Measurements from ENCODE around the gene SDR9C7. TPM values are rescaled to one million over a fixed set of nuclear protein-coding genes. Genes with fewer than 3 reads are reported as not detected.
A peak's percentile ranks its signal among the peaks of the same experiment; 100 is the strongest.
"Not testable (repeated sequence)": the region's sequence is repeated elsewhere in the genome, so short reads cannot be mapped to it uniquely, and the experiment has no call there.

The SDR9C7 gene
- total RNA-seq, 2 donors from 2014 or later, result not detected

DNA sequence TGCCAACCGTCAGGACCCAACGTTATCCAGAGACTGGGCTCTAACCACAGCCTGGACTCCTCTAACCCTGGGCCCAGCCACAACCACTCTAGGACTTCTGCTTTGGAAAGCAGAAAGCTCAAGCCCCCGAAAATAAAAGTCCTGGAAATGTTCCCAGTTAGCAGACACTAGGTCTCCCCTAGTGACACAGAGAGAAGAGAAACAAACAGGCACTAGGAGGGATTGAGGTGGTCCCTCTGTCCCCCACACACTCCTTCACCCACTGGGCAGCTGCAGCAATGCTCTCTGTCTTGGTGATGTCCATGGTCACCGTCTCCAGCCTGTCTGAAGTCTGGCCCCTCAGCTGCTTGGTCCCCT, 6.7 kb upstream of the SDR9C7 start:
- not testable (repeated sequence) for H3K4me1 Mint-ChIP-seq; ATAC-seq (replicated peaks); H3K9me3 Mint-ChIP-seq; H3K4me3 Mint-ChIP-seq; H3K36me3 Mint-ChIP-seq (ENCODE audit: low read depth); H3K27ac Mint-ChIP-seq
- H3K27me3 Mint-ChIP-seq, result peaks cover 17% of the 10 kb centered on the region

DNA sequence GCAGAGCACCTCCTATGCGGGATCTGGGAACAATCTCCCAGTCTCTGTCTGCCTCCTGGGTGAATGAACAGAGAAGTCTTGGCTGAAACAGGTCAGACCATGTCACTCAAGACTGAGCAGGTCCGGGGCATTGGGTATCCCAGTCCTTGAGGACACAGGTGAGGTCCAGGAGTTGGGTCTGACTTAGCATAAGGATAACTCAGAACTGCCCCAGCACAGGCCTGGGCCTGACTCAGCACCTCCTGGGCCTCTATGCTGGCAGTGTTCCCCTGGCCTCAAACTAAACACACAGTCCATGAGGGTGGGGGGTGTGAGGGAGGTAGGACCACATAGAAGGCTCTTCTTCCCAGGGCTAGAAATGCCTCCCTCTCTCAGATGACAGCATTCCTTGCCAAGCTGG, 1.5 kb upstream of the SDR9C7 start:
- Mint-ChIP-seq H3K27me3 (peaks cover 17% of the 10 kb centered on the region), H3K9me3 (no peaks in the 10 kb centered on the region), H3K27ac (no peak overlapping the region), H3K4me1 (peaks cover 5% of the 10 kb centered on the region), H3K36me3 (ENCODE audit: low read depth) (no peaks in the 10 kb centered on the region), H3K4me3 (no peak overlapping the region)
- no peak for ATAC-seq (replicated peaks)

DNA sequence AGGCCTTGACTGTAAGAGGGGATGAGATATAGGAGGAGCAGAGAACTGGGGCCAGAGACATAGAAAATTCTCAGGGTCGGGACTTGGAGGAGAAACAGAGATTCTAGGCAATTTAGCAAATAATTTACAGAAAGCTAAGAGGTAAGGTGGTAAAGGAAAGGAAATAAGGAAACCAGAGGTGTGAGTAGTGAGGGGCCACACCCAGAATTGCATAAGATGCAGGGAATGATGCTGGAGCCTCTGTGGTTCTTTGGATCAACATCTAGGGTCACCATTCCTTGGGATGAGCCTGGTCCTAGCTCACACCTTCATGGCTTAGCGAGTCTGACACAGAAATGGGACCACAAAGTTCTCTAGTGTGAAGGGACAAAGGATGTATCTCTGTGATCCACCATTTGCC, 949 bp upstream of the SDR9C7 start:
- peaks cover 17% of the 10 kb centered on the region for H3K27me3 Mint-ChIP-seq
- H3K9me3 Mint-ChIP-seq, result no peaks in the 10 kb centered on the region
- no peak for ATAC-seq (replicated peaks)
- H3K27ac Mint-ChIP-seq, result no peak overlapping the region
- no peaks in the 10 kb centered on the region for H3K36me3 Mint-ChIP-seq (ENCODE audit: low read depth)
- H3K4me1 Mint-ChIP-seq, result peaks cover 8% of the 10 kb centered on the region
- no peak overlapping the region for H3K4me3 Mint-ChIP-seq

DNA sequence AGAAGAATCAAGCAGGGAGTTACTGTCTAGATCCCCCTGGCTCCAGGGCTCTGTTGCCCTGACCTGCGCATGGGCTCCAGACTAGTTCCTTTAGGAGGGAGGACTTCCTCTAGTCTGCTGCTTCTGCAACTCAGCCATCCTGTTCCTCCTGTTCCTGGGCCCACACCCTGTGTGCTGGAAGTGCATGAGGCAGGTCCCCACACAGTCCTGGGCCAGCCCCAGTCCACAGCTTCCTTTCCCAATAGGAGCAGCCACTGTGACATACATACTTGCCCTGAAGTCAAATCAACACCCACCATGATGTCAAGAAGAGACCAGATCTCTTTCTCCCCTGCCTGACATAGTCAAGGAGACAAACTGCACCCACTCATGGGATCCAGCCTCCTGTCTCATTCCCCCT, 1.3 kb downstream of the SDR9C7 start:
- Mint-ChIP-seq H3K27me3 (peaks cover 9% of the 10 kb centered on the region), H3K4me3 (no peak overlapping the region)

DNA sequence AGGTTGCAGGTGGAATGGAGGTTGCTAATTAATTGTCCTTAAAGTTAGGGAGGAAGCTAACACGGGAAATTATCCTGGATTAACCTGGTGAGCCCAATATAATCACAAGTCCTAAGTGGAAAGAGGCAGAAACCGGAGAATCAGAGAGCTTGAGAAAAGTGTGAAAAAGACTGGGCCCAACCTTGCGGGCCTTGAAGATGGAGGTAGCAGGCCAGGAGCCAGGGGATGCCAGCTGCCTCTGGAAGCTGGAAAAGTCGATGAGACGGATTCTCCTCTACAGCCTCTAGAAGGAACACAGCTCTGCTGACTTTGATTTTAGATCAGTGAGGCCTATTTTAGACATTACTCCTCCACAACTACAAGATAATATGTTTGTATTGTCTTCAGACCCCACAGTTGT, 2.1 kb downstream of the SDR9C7 start:
- H3K9me3 Mint-ChIP-seq, result no peaks in the 10 kb centered on the region
- no peak overlapping the region for H3K4me3 Mint-ChIP-seq
- H3K36me3 Mint-ChIP-seq (ENCODE audit: low read depth), result no peaks in the 10 kb centered on the region
- peaks cover 5% of the 10 kb centered on the region for H3K27me3 Mint-ChIP-seq
- ATAC-seq (replicated peaks), result no peak
- peaks cover 5% of the 10 kb centered on the region for H3K4me1 Mint-ChIP-seq
- peak overlapping the region; percentile 6 for H3K27ac Mint-ChIP-seq

More for the DNA sequence above, 1.3 kb downstream of the SDR9C7 start:
- Mint-ChIP-seq H3K27ac (no peak overlapping the region), H3K36me3 (ENCODE audit: low read depth) (no peaks in the 10 kb centered on the region), H3K4me1 (peaks cover 5% of the 10 kb centered on the region), H3K9me3 (no peaks in the 10 kb centered on the region)
- no peak for ATAC-seq (replicated peaks)

DNA sequence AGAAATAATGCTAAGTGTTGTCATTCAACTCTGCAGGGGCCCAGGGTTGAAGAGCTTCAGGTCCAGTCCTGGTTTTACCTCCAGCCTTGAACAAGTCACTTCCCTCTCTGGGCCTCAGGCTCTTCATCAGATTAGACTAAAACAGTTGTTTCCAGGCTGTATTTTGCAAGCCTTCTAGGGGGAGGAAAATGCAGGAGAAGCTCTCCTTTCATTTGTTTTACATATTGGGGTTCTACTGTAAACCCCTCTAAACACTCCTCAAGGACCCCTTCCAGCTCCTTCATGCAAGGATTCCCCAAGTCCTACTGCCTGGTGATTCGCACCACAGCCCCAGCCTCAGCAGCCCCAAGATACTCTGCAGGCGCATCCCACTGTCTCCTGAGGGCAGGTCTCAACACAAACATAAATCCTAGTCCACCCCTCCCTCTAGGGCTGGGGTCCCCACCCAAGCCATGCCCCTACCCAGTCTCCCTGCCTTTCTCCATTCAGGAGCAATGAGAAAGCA, 2.7 kb downstream of the SDR9C7 start:
- Mint-ChIP-seq H3K4me3 (no peak overlapping the region), H3K27me3 (peaks cover 3% of the 10 kb centered on the region), H3K9me3 (no peaks in the 10 kb centered on the region), H3K27ac (peak overlapping the region; percentile 6), H3K4me1 (peaks cover 5% of the 10 kb centered on the region), H3K36me3 (ENCODE audit: low read depth) (no peaks in the 10 kb centered on the region)
- no peak for ATAC-seq (replicated peaks)

DNA sequence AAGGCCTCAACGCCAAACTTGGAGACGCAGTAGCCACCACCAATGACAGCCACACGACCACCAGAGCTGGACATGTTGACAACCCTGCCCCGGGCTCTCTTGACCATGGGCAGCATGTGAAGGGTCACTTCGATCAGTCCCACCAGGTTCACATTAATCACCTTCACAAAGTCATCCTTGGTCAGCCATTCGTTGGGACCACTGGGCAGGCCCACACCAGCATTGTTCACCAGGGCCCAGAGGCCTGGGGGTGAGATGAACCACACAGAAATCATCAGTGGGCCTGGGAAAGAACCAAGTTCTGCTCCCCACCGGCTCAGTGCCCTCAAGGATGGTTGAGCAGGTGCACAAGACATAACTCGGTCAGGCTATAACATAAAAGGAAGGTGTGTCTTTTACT, 4.0 kb downstream of the SDR9C7 start:
- Mint-ChIP-seq H3K36me3 (ENCODE audit: low read depth) (no peaks in the 10 kb centered on the region), H3K9me3 (no peaks in the 10 kb centered on the region), H3K4me1 (peaks cover 5% of the 10 kb centered on the region), H3K27me3 (peaks cover 3% of the 10 kb centered on the region), H3K4me3 (no peak overlapping the region), H3K27ac (no peak overlapping the region)
- ATAC-seq (replicated peaks), result no peak

DNA sequence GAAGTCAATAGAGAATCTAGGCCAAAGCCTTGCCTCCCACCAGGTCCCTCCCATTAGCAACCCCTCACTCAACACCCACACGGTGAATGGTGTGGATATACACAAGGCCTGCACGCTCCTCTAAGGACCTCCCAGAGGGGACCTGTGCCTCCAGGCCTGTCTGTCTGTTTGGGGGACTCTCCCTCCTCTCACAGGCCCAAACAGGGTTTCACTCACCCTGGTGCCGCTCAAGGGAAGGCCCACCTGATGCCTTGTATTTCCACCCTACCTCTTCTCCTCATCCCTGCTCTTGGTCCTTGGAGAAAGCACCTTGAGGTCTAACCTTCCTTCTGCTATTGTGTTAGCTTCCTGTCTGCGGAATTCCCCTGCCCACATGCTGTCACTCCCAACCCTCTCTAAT, 4.4 kb downstream of the SDR9C7 start:
- no peak overlapping the region for H3K4me3 Mint-ChIP-seq

DNA sequence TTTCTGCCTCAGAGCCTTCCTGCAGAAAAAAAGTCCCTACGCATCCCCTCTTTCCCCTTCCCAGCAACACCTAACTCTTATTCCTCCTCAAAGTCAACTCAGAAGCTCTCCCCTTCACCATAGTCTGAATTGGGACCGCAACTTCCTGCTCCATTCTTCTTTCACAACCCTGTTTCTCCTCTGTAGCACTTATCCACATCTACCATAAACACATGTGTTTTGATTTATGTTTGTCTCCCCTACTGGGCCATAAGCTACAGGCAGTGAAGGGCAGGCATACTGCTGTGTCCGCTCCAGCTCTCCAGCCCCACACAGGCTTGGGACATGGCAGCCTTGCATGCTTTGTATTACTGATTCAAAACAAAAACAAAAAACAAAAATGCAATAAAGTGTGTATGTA, 5.9 kb downstream of the SDR9C7 start:
- Mint-ChIP-seq H3K27me3 (peaks cover 3% of the 10 kb centered on the region), H3K4me3 (no peak overlapping the region), H3K36me3 (ENCODE audit: low read depth) (no peaks in the 10 kb centered on the region), H3K27ac (no peak overlapping the region), H3K9me3 (no peaks in the 10 kb centered on the region), H3K4me1 (peaks cover 5% of the 10 kb centered on the region)
- no peak for ATAC-seq (replicated peaks)

More for the DNA sequence above, 4.4 kb downstream of the SDR9C7 start:
- ATAC-seq (replicated peaks), result no peak
- H3K4me1 Mint-ChIP-seq, result peaks cover 5% of the 10 kb centered on the region
- H3K27me3 Mint-ChIP-seq, result peaks cover 3% of the 10 kb centered on the region
- H3K9me3 Mint-ChIP-seq, result no peaks in the 10 kb centered on the region
- H3K27ac Mint-ChIP-seq, result no peak overlapping the region
- H3K36me3 Mint-ChIP-seq (ENCODE audit: low read depth), result no peaks in the 10 kb centered on the region

DNA sequence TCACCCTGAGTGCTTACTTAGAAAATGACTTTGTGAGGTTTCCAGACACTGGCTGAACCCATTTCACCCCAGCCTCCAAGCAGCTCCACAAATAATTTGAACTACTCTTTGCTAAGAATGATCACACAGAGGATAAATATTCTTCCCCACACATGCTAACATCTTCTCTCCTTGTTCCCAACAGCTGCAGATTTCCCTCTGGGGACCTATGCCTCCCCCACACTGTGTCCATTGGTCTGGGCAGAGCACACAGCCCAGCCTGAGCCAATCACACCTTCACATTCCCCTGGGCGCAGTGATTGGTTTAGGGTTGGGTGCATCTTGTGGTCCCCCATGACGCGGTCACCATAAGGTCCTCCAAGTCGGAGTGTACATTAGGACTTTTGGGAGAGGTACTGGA, 6.9 kb downstream of the SDR9C7 start:
- H3K36me3 Mint-ChIP-seq (ENCODE audit: low read depth), result no peaks in the 10 kb centered on the region
- no peak overlapping the region for H3K4me3 Mint-ChIP-seq
- H3K27ac Mint-ChIP-seq, result no peak overlapping the region
- ATAC-seq (replicated peaks), result no peak
- H3K27me3 Mint-ChIP-seq, result peaks cover 3% of the 10 kb centered on the region
- peaks cover 5% of the 10 kb centered on the region for H3K4me1 Mint-ChIP-seq
- no peaks in the 10 kb centered on the region for H3K9me3 Mint-ChIP-seq

DNA sequence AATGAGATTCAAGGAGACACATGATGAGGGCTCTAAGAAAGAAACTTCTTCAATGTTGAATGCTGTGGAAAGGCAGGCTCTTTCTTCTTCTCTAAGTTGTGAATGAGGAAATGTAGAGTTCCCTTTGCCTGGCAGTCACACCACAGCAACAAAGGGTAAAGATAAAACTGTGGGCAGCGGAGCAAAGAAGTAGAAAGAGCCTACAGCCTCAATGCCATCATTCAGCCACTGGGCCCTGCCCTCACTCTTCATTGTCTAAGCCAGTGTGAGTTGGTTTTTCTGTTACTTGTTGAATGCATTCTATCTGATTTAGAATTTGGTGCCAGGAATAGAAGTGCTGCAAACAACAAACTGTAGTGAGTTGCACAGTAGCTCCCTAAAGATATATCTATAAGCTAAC, 12.2 kb downstream of the SDR9C7 start:
- no peaks in the 10 kb centered on the region for H3K4me1 Mint-ChIP-seq
- no peaks in the 10 kb centered on the region for H3K36me3 Mint-ChIP-seq (ENCODE audit: low read depth)
- no peak for ATAC-seq (replicated peaks)
- H3K27ac Mint-ChIP-seq, result no peak overlapping the region
- peaks cover 10% of the 10 kb centered on the region for H3K27me3 Mint-ChIP-seq
- H3K4me3 Mint-ChIP-seq, result no peak overlapping the region
- no peaks in the 10 kb centered on the region for H3K9me3 Mint-ChIP-seq

DNA sequence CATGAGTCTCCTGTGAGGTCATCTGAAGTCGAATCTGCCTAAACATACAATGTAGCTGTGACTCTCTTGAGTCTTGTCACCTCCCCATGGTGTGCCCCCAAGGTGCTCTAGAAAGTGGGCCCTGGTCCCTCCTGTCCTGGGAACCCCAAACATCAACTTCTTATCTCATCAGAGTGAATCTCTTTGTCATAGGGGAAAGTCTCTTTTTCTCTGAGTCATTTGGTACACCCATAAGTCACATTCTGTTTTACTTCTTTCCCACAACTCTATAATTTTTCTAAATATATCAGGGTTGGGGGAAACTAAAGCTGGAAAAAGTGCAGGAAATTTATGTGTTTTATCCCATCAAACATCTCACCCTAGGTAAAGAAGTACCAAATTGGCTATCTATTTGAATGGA, 12.9 kb downstream of the SDR9C7 start:
- no peaks in the 10 kb centered on the region for H3K36me3 Mint-ChIP-seq (ENCODE audit: low read depth)
- H3K9me3 Mint-ChIP-seq, result no peaks in the 10 kb centered on the region
- no peaks in the 10 kb centered on the region for H3K4me1 Mint-ChIP-seq
- peaks cover 15% of the 10 kb centered on the region for H3K27me3 Mint-ChIP-seq
- ATAC-seq (replicated peaks), result no peak
- no peak overlapping the region for H3K4me3 Mint-ChIP-seq
- H3K27ac Mint-ChIP-seq, result no peak overlapping the region

DNA sequence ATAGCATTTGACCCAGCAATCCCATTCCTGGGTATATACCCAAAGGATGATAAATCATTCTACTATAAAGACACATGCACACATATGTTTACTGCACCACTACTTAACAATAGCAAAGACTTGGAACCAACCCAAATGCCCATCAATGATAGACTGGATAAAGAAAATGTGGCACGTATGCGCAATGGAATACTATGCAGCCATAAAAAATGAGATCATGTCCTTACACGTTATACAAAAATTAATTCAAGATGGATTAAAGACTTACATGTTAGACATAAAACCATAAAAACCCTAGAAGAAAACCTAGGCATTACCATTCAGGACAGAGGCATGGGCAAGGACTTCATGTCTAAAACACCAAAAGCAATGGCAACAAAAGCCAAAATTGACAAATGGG, 16.1 kb downstream of the SDR9C7 start:
- ATAC-seq (replicated peaks); H3K27ac Mint-ChIP-seq; H3K4me3 Mint-ChIP-seq; H3K36me3 Mint-ChIP-seq (ENCODE audit: low read depth); H3K9me3 Mint-ChIP-seq; H3K4me1 Mint-ChIP-seq: not testable (repeated sequence)
- peaks cover 25% of the 10 kb centered on the region for H3K27me3 Mint-ChIP-seq

DNA sequence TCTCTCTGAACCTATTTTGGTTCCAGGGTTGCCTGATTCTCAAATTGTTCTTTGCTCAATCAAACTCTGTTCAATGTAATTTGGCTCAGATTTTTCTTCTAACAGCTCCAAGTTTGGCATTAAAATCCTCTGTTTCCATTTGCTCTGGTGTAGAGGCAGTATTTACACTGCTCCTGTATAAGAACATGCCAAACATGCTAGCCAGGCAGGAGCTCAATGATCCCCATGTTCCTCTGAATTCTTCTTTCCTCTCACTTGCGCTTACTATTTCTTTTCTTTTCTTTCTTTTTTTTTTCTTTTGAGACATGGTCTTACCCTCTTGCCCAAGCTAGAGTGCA, 17.2 kb downstream of the SDR9C7 start:
- H3K36me3 Mint-ChIP-seq (ENCODE audit: low read depth), result no peaks in the 10 kb centered on the region
- H3K27ac Mint-ChIP-seq, result no peak overlapping the region
- H3K9me3 Mint-ChIP-seq, result no peaks in the 10 kb centered on the region
- H3K4me1 Mint-ChIP-seq, result no peaks in the 10 kb centered on the region
- peaks cover 24% of the 10 kb centered on the region for H3K27me3 Mint-ChIP-seq
- no peak for ATAC-seq (replicated peaks)
- H3K4me3 Mint-ChIP-seq, result no peak overlapping the region

DNA sequence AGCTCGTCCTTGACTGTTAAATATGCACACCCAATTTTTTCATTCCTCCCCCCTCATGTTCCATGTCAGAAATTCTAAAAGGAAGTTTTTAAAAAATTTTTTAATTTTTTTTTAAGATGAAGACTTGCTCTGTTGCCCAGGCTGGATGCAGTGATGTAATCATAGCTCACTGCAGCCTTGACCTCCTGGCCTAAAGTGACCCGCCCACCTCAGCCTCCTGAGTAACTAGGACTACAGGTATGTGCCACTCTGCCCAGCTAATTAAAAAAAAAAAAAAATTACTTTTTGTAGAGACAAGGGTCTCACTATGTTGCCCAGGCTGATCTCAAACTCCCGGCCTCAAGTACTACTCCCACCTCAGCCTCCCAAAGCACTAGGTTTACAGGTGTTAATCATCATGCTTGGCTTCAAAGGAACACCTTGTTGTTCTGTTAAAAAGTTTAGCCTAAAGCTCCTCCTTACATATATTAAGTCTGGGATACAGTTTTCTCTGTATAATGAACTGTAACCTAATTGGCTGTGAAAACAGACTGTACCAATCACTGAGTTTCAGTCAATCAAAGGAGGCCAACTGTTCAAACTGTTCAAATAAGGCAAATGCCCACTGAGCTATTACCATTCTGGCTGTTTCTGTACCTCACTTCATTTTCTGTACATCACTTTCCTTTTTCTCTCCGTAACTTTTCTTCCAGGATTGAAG, 17.8 kb downstream of the SDR9C7 start:
- no peaks in the 10 kb centered on the region for H3K4me1 Mint-ChIP-seq
- no peak for ATAC-seq (replicated peaks)
- peaks cover 27% of the 10 kb centered on the region for H3K27me3 Mint-ChIP-seq
- no peak overlapping the region for H3K4me3 Mint-ChIP-seq
- no peaks in the 10 kb centered on the region for H3K9me3 Mint-ChIP-seq
- no peaks in the 10 kb centered on the region for H3K36me3 Mint-ChIP-seq (ENCODE audit: low read depth)
- no peak overlapping the region for H3K27ac Mint-ChIP-seq

DNA sequence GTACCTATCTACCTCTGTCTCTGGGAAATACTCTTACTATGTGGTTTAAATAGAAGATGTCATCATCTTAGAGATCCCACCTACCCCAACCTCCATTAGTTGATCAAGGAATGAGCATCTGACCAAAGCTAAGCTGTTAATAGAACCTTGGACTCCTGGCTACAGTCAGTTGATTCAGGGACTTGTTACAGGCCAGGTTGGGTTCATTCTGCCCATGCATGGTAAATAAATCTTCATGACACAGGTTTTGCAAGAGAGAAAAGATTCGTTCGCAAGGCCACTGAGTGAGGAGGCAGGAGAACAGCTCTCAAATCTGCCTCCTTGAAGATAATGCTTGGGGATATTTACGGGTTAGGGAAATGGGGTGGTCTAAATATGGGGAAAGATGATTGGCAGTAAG, 19.5 kb downstream of the SDR9C7 start:
- no peak overlapping the region for H3K27ac Mint-ChIP-seq
- H3K27me3 Mint-ChIP-seq, result peaks cover 29% of the 10 kb centered on the region
- H3K9me3 Mint-ChIP-seq, result peaks cover 2% of the 10 kb centered on the region
- ATAC-seq (replicated peaks), result no peak
- H3K36me3 Mint-ChIP-seq (ENCODE audit: low read depth), result no peaks in the 10 kb centered on the region
- no peaks in the 10 kb centered on the region for H3K4me1 Mint-ChIP-seq
- no peak overlapping the region for H3K4me3 Mint-ChIP-seq

All from activated T-helper 17 cell treated with anti-CD3 and anti-CD28 coated beads, Interleukin-2, amount 50 U/mL, for 72 hours (primary cell).